Mammary epithelial cell (primary cell): ENCODE results near the gene DHRS7B.

Source experiments
- CTCF ChIP-seq, 2 donors: IDR thresholded peaks in 1 of 2; conservative IDR thresholded peaks in 1 of 2; 2 replicates each; pipeline ENCODE4 v1.5.1; 2011 to 2012; ENCODE audit warnings: inconsistent platforms in 2 of 2, low read length in 2 of 2, mild to moderate bottlenecking in 2 of 2, control low read depth in 1 of 2, low read depth in 1 of 2; ENCODE audit not compliant: insufficient read depth in 1 of 2; ENCODE audit errors: extremely low read depth in 1 of 2
- EZH2 ChIP-seq: IDR thresholded peaks from 2 replicates; pipeline ENCODE4 v1.6.1; 2012; ENCODE audit warnings: low read length, inconsistent platforms, borderline replicate concordance

GRCh38 chr17:21174186-21174585 is 47.4 kb downstream of the DHRS7B start:
- no peak for TF ChIP-seq EZH2
- TF ChIP-seq CTCF (conservative IDR thresholded peaks at IDR 0.05 in 1 of 2, IDR thresholded peaks at IDR 0.05 in 1 of 2; ENCODE audit: extremely low read depth in 1 of 2, insufficient read depth in 1 of 2, low read depth in 1 of 2, low read length in 2 of 2): no peak
